Measurements from ENCODE around the gene KCNG1.

DNA sequence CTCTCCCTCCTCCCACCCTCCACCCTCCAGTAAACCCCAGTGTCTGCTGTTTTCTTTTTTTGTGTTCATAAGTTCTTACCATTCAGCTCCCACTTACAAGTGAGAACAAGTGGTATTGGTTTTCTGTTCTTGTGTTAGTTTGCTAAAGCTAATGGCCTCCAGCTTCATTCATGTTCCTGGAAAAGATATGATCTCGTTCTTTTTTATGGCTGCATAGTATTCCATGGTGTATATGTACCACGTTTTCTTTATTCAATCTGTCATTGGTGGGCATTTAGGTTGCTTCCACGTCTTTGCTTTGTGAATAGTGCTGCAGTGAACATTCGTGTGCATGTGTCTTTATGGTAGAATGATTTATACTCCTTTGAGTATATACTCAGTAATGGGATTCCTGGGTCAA, 42.7 kb upstream of the KCNG1 start:
- no peak for TF ChIP-seq POLR2A (IDR thresholded peaks at IDR 0.05)
- TF ChIP-seq, protein P1, sequence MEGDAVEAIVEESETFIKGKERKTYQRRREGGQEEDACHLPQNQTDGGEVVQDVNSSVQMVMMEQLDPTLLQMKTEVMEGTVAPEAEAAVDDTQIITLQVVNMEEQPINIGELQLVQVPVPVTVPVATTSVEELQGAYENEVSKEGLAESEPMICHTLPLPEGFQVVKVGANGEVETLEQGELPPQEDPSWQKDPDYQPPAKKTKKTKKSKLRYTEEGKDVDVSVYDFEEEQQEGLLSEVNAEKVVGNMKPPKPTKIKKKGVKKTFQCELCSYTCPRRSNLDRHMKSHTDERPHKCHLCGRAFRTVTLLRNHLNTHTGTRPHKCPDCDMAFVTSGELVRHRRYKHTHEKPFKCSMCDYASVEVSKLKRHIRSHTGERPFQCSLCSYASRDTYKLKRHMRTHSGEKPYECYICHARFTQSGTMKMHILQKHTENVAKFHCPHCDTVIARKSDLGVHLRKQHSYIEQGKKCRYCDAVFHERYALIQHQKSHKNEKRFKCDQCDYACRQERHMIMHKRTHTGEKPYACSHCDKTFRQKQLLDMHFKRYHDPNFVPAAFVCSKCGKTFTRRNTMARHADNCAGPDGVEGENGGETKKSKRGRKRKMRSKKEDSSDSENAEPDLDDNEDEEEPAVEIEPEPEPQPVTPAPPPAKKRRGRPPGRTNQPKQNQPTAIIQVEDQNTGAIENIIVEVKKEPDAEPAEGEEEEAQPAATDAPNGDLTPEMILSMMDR (IDR thresholded peaks at IDR 0.05), result no peak

All from body of pancreas (tissue), 4 donors.